GM18517 (cell line): ENCODE measurements around the gene EPB41L2.
A peak's percentile ranks its signal among the peaks of the same experiment; 100 is the strongest.
"Not testable (repeated sequence)": the region's sequence is repeated elsewhere in the genome, so short reads cannot be mapped to it uniquely, and the experiment has no call there.

Experiments
- ATAC-seq: cut with Tn5 transposase; IDR thresholded peaks from one replicate; pipeline ENCODE4 v1.9.1; 2021; ENCODE audit warnings: mild to moderate bottlenecking, moderate library complexity; ENCODE audit not compliant: unreplicated experiment

Gene EPB41L2

GRCh38 chr6:131037194-131037897 lies 25.7 kb downstream of the EPB41L2 start:
- ATAC-seq: no peak

GRCh38 chr6:131036601-131037000 lies 26.4 kb downstream of the EPB41L2 start:
- no peak for ATAC-seq

- ATAC-seq: no peak
These were observed 26.9 kb downstream of the EPB41L2 start for GRCh38 chr6:131036143-131036542.

DNA sequence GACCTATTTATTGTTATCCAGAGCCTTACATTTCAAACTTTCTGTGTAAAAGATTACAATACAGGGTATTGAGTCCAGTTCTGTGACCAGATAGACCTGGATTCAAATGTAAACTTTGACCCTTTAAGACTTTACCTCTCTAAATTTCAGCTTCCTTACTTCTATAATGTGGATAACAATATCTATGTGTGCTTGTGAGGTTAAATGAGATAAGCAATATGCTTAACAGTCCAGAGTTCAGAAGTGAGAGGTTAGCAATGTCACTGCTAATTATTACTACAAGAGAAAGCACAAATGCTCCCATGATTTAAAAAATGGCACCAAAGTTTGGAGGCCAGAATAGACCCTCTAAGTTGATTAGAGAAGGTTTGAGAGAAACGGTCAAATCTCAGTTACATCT lies 27.5 kb downstream of the EPB41L2 start:
- no peak for ATAC-seq

DNA sequence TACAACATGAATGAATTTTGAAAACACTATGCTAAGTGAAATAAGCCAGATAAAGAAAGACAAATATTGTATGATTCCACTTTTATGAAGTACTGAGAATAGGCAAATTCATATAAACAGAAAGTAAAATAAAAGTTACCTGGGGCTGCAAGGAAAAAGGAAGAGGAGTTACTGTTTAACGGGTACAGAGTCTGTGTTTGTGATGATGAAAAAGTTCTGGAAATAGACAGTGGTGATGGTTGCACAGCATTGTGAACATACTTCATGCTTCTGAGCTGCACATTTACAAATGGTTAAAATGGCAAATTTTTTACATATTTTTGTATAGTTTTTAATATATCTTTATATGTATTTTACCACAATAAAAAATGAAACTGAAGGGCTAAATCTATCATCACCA lies 29.4 kb downstream of the EPB41L2 start:
- no peak for ATAC-seq

DNA sequence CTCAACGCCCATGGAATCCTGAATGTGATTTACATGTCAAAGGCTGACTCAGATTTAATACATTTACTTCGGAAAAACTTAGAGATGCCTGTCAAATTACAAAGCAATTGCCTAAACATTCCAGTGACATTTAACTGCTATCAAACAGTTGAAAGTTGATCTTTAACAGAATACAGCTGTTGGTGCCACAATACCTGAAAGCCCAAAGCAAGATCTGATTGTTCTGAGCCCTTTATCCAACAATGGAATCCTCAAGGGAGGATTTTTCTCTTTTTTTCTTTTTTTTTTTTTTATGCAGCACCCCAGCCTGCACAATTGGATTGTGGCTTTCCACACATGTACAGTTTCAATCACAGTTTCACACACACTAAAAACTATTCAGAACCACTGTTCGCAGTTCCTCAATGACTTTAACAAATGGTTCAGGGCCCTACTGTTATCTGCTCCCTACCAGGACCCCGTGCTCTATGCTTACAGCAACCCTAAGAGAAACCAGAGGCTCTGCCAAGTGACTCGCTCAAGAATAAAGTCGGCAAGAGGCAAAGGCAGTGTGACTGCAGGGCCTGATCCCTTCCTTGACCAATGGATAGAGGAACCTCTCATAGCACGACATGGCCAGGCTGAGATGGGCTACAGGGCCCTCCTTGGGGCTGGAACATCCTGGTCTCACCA lies 33.3 kb downstream of the EPB41L2 start:
- ATAC-seq: peak; percentile 97

- no peak for ATAC-seq
These were observed 35.7 kb downstream of the EPB41L2 start for GRCh38 chr6:131027326-131027725.

DNA sequence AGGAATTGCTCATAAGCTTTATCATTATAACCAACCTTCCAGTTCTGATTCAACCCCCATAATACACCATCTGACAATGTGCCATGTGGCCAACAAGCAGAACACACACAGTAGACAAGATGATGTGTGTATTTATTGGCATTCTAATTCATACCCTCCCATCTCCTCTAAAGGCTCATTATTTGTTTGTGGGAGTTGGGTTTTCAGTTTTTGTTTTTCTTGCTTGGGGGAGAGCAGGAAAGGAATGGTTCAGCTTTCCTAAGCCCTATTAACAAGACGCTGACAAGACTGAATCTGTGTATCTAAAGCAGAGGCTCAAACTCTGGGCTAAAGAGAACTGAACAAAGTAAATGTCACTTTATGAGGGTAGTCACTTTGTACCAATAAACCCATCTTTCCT lies 36.8 kb downstream of the EPB41L2 start:
- no peak for ATAC-seq

DNA sequence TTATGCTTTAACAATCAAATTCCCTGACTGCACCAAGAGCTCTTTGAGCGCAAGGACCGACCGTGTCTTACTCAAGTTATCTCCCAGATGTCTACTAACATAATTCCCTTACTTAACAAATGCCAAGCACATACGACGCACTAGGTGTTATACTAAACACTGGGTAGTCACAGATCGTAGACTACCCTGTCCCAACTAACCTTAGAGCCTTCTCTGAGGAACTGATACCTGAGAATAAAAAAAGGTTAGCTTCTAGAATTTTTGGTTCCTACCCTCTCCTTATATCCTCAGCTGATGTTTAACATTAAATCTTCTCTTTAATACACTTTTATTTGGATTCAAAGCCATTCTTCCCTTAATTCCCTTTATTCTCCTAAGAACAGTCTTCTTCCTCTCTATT lies 38.5 kb downstream of the EPB41L2 start:
- no peak for ATAC-seq

DNA sequence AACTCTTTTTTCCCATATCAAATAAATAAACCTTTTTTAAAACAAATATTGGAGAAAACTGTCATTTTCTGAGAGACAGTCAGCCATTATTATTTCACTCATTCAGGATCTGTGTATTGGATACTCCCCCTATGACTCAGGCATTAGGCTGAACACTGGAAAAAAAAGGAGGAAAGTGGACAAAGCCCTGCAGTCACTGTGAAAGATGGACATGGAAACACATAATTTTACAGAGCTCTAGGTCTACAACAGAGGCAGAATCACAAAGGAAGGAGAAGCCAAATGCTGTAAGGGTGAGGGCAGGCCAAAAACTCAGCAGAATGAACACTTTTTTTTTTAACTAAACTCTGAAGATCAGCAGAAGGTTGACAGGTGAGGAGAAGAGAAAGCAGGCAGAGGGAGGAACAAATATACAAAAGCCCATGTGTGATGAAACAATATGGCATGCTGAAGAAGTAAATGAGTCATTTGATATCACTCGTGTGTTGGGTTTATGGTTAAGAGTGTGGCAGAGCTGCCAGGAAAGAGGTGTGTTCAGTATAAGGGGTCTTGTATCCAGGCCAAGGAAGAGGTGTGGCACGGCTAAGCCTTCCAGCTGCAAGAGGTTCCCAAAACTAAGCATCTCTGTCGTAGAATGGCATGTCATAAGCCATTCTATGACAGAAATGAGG lies 39.1 kb downstream of the EPB41L2 start:
- ATAC-seq: no peak

GRCh38 chr6:131022691-131023090 lies 40.4 kb downstream of the EPB41L2 start:
- no peak for ATAC-seq

DNA sequence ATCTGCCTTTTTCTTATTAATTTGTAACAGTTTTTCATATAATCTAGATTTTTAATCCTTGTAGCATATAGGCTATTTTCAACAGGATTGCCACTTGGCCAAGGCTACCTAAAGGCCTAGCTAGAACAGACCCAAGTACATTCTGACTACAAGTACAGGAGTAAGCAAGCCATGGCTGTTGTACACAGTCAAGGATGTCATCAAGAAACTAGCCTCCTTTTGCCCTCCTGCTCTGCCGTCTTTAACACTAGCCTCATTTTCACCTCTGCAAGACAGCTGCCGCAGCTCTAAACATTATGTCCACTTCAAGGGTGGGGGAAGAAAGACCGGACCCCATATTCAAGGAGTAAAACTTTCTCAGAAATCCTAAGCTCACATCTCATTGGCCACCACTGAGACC lies 45.1 kb downstream of the EPB41L2 start:
- no peak for ATAC-seq

- no peak for ATAC-seq
These were observed 47.3 kb downstream of the EPB41L2 start for GRCh38 chr6:131015630-131016263.

GRCh38 chr6:131015025-131015591 lies 47.9 kb downstream of the EPB41L2 start:
- ATAC-seq: no peak

DNA sequence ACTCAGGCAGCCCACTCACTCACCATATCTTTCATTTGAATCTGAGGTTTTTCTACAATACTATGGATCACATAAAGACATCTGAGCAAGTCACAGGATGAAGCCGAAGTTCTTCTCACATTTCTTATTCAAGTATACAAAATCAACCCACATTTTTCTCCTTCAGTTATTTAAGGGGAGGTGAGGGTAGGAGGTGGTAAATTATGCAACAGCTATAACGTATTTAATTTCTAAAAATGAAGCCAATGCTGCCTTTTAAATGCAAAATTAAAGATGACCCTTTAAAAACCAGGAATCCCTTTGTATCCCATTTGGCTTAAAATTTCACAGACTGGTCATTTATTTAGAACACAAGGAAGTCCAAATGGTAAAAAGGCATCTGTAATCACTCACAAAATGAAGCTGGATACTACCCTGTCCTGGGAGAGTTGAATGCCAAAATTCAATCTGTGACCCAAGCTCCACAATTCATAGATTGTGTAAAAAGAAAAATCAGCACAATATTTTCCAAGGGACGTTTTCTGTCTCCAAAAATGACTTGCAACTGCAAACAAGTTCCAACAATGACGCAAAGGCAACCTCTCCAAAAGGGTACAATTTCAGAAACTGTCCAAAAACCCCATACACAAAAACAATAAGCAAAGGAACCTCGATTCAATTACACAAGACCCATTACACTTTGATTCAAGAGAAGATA lies 48.8 kb downstream of the EPB41L2 start:
- no peak for ATAC-seq

DNA sequence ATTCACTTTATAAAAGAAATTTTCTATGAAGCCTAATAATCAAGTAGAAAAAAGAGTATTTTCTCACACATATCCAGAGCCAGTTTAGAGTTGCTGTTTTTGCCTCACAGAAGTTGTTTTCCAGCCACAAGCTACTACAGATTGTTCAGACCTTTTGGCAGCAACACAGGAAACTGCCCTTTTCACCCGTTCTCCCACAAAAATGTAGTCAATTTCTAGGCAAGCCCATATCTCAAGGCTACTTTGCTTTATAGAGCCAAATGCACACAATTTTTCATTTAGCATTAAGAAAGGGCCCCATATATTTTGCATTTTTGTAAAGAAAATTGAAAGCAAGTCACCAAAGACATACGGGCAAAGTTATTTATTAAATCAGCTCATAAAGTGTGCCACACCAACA lies 49.5 kb downstream of the EPB41L2 start:
- no peak for ATAC-seq

DNA sequence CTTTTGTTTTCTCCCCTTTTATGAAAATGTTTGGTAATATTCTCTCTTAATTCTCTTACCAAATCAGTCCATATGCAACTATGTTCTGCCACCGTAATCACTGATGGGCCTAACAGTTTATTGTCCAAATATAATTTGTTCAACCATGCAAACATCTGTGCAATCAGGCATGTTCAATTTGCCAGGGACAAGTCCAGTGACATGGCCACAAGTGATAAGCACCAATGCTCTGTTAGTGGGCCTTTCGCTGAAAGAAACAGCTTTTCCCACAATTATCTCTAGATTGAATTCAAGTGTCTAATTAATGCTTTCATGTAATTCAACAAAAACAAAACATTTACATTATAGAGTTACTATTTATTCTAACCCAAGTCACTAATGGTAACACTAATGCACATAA lies 53.3 kb downstream of the EPB41L2 start:
- no peak for ATAC-seq

DNA sequence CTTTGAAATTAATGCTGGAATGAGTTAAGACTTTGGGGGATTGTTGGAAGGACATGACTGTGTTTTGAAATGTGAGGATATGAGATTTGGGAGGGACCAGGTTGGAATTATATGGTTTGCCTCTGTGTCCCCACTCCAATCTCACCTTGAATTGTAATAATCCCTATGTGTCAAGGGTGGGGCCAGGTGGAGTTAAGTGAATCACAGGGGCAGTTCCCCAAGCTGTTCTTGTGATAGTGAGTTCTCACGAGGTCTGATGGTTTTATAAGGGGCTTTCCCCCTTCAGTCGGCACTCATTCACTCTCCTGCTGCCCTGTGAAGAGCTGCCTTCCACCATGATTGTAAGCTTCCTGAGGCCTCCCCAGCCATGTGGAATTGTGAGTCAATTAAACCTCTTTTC lies 54.1 kb downstream of the EPB41L2 start:
- ATAC-seq: not testable (repeated sequence)

DNA sequence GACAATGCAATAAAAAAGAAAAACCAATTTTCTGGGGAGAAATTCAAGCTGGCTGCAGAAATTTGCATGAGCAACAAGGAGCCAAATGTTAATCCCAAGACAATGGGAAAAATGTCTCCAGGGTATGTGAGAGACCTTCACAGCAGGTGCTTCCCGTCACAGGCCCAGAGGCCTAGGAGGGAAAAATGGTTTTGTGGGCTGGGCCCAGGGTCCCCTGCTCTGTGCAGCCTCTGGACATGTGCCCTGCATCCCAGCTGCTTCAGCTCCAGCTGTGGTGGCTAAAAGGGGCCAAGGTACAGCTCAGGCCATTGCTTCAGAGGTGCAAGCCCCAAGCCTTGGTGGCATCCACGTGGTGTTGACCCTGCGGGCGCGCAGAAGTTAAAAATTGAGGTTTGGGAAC lies 55.1 kb downstream of the EPB41L2 start:
- ATAC-seq: not testable (repeated sequence)

GRCh38 chr6:131007286-131007685 lies 55.8 kb downstream of the EPB41L2 start:
- ATAC-seq: no peak
